Urothelium cell line (cell line): ENCODE measurements around the gene GREM2.
A peak's percentile ranks its signal among the peaks of the same experiment; 100 is the strongest.

ENCODE experiments used
- DNase-seq: peaks from one replicate; pipeline ENCODE4 v3.0.0; 2011; ENCODE audit warnings: low spot score, mixed read lengths
- FAIRE-seq: peaks from 2 replicates; lab custom pipeline; 2011; peaks lifted over from hg19 to GRCh38; lab: Jason Lieb, UNC

Gene GREM2

GRCh38 chr1:240503036-240503435, 108.9 kb downstream of the GREM2 start:
- FAIRE-seq (no peak), DNase-seq (no peak)

GRCh38 chr1:240501115-240501514, 110.8 kb downstream of the GREM2 start:
- FAIRE-seq (no peak), DNase-seq (peak; percentile 45)

GRCh38 chr1:240500647-240501046, 111.3 kb downstream of the GREM2 start:
- no peak for FAIRE-seq
- DNase-seq: no peak

- DNase-seq (peak; percentile 35), FAIRE-seq (no peak)
These were observed 112.9 kb downstream of the GREM2 start for GRCh38 chr1:240499012-240499411.

- FAIRE-seq (peak; percentile 59), DNase-seq (no peak)
These were observed 113.6 kb downstream of the GREM2 start for GRCh38 chr1:240498335-240498734.

- no peak for FAIRE-seq
- DNase-seq: no peak
These were observed 114.0 kb downstream of the GREM2 start for GRCh38 chr1:240497908-240498307.

GRCh38 chr1:240496941-240497340, 115.0 kb downstream of the GREM2 start:
- FAIRE-seq (no peak), DNase-seq (no peak)

- FAIRE-seq: no peak
These were observed 115.6 kb downstream of the GREM2 start for GRCh38 chr1:240496356-240496755.

GRCh38 chr1:240495601-240496000, 116.4 kb downstream of the GREM2 start:
- FAIRE-seq (no peak), DNase-seq (no peak)

More at GRCh38 chr1:240496356-240496755, 115.6 kb downstream of the GREM2 start:
- DNase-seq: no peak

GRCh38 chr1:240492832-240493440, 119.0 kb downstream of the GREM2 start:
- FAIRE-seq: no peak

GRCh38 chr1:240491796-240492195, 120.2 kb downstream of the GREM2 start:
- FAIRE-seq (no peak), DNase-seq (no peak)

More at GRCh38 chr1:240492832-240493440, 119.0 kb downstream of the GREM2 start:
- DNase-seq: no peak

- FAIRE-seq: no peak
- DNase-seq: peak; percentile 72
These were observed 120.8 kb downstream of the GREM2 start for GRCh38 chr1:240491156-240491555.

- FAIRE-seq (no peak), DNase-seq (no peak)
These were observed 124.5 kb downstream of the GREM2 start for GRCh38 chr1:240487493-240487892.

- no peak for DNase-seq
- FAIRE-seq: no peak
These were observed 125.3 kb downstream of the GREM2 start for GRCh38 chr1:240486611-240487010.

- DNase-seq (no peak), FAIRE-seq (no peak)
These were observed 127.0 kb downstream of the GREM2 start for GRCh38 chr1:240484804-240485443.

GRCh38 chr1:240478536-240478935, 133.4 kb downstream of the GREM2 start:
- FAIRE-seq: no peak

GRCh38 chr1:240475832-240476231, 136.1 kb downstream of the GREM2 start:
- FAIRE-seq (no peak), DNase-seq (no peak)

More at GRCh38 chr1:240478536-240478935, 133.4 kb downstream of the GREM2 start:
- DNase-seq: no peak

- peak; percentile 18 for DNase-seq
These were observed 137.8 kb downstream of the GREM2 start for GRCh38 chr1:240474133-240474614.

GRCh38 chr1:240468656-240469055, 143.3 kb downstream of the GREM2 start:
- FAIRE-seq: no peak
- DNase-seq: no peak

More at GRCh38 chr1:240474133-240474614, 137.8 kb downstream of the GREM2 start:
- FAIRE-seq: no peak

GRCh38 chr1:240467895-240468294, 144.1 kb downstream of the GREM2 start:
- DNase-seq (no peak), FAIRE-seq (peak; percentile 9)

GRCh38 chr1:240466509-240466908, 145.4 kb downstream of the GREM2 start:
- DNase-seq: no peak
- FAIRE-seq: no peak

- DNase-seq (peak; percentile 13), FAIRE-seq (no peak)
These were observed 146.4 kb downstream of the GREM2 start for GRCh38 chr1:240465531-240465940.
